SW480 (cell line): ENCODE measurements around the gene THOC2.
"Not testable (repeated sequence)": the region's sequence is repeated elsewhere in the genome, so short reads cannot be mapped to it uniquely, and the experiment has no call there.

Experiments
- DNase-seq: peaks from one replicate; pipeline ENCODE4 v3.0.0-alpha.2; 2016; ENCODE audit warnings: low spot score

The THOC2 gene

GRCh38 chrX:123664467-123665167 is 68.2 kb downstream of the THOC2 start:
- not testable (repeated sequence) for DNase-seq

- not testable (repeated sequence) for DNase-seq
Measured at GRCh38 chrX:123663720-123664119, 69.1 kb downstream of the THOC2 start.

- DNase-seq = not testable (repeated sequence)
Measured at GRCh38 chrX:123656507-123656906, 76.3 kb downstream of the THOC2 start.

- DNase-seq = not testable (repeated sequence)
Measured at GRCh38 chrX:123648811-123649181, 84.1 kb downstream of the THOC2 start.

- DNase-seq = peak; percentile 80
Measured at GRCh38 chrX:123648028-123648810, 84.6 kb downstream of the THOC2 start.

- DNase-seq = no peak
Measured at GRCh38 chrX:123647244-123647643, 85.6 kb downstream of the THOC2 start.

GRCh38 chrX:123629502-123629901 is 103.3 kb downstream of the THOC2 start:
- no peak for DNase-seq

GRCh38 chrX:123626962-123627361 is 105.9 kb downstream of the THOC2 start:
- no peak for DNase-seq

- DNase-seq = no peak
Measured at GRCh38 chrX:123625952-123626351, 106.9 kb downstream of the THOC2 start.

GRCh38 chrX:123625477-123625876 is 107.4 kb downstream of the THOC2 start:
- DNase-seq = no peak

- no peak for DNase-seq
Measured at GRCh38 chrX:123617007-123617406, 115.8 kb downstream of the THOC2 start.

- DNase-seq = no peak
Measured at GRCh38 chrX:123610915-123611314, 121.9 kb downstream of the THOC2 start.

- no peak for DNase-seq
Measured at GRCh38 chrX:123607806-123608205, 125.0 kb downstream of the THOC2 start.

GRCh38 chrX:123607270-123607669 is 125.6 kb downstream of the THOC2 start:
- DNase-seq = no peak

- no peak for DNase-seq
Measured at GRCh38 chrX:123603491-123603890, 129.4 kb downstream of the THOC2 start.

- DNase-seq = no peak
Measured at GRCh38 chrX:123601437-123601836, 131.4 kb downstream of the THOC2 start.

- DNase-seq = no peak
Measured at GRCh38 chrX:123600181-123600580, 132.7 kb downstream of the THOC2 start.

- DNase-seq = peak; percentile 46
Measured at GRCh38 chrX:123590842-123591486, 141.9 kb downstream of the THOC2 start.

- no peak for DNase-seq
Measured at GRCh38 chrX:123588723-123589122, 144.1 kb downstream of the THOC2 start.

GRCh38 chrX:123581586-123581985 is 151.3 kb downstream of the THOC2 start:
- DNase-seq = no peak

GRCh38 chrX:123580792-123581191 is 152.1 kb downstream of the THOC2 start:
- no peak for DNase-seq

GRCh38 chrX:123574027-123574426 is 158.8 kb downstream of the THOC2 start:
- not testable (repeated sequence) for DNase-seq

- DNase-seq = no peak
Measured at GRCh38 chrX:123570011-123570590, 162.8 kb downstream of the THOC2 start.
